G401 (cell line): Measurements from ENCODE around the gene ZNF557. TPM values are rescaled to one million over a fixed set of nuclear protein-coding genes. Genes with fewer than 3 reads are reported as not detected.

Experiments used
- DNase-seq: peaks from one replicate; pipeline ENCODE4 v3.0.0-alpha.2; 2015; ENCODE audit warnings: low spot score
- in situ Hi-C: cut with HindIII; loops from 2 replicates; pipeline ENCODE4 v1.10.0; 2016; ENCODE audit warnings: low sequenced_read_pairs, mixed read lengths
- total RNA-seq: library from RNA; depleted of rRNA; stranded (reverse); fragments of >200 nt; shearing (Covaris generic); gene quantifications from 2 replicates; pipeline ENCODE4 v1.2.3, GENCODE V29; 2014; rRNA removed

The ZNF557 gene
- total RNA-seq, 1 experiment from 2014 or later: 14.6 TPM

GRCh38 chr19:7117248-7117647, 47.7 kb downstream of the ZNF557 start:
- no peak for DNase-seq
- in situ Hi-C loops: no loop called here

- in situ Hi-C loops: no loop called here
These were observed 50.1 kb downstream of the ZNF557 start for GRCh38 chr19:7119582-7119981.

GRCh38 chr19:7120499-7120898, 51.0 kb downstream of the ZNF557 start:
- in situ Hi-C loops: no loop called here

More at GRCh38 chr19:7119582-7119981, 50.1 kb downstream of the ZNF557 start:
- no peak for DNase-seq

GRCh38 chr19:7122701-7123100, 53.2 kb downstream of the ZNF557 start:
- DNase-seq: no peak
- in situ Hi-C loops: no loop called here

More at GRCh38 chr19:7120499-7120898, 51.0 kb downstream of the ZNF557 start:
- DNase-seq: no peak

GRCh38 chr19:7124782-7125181, 55.3 kb downstream of the ZNF557 start:
- DNase-seq: no peak
- in situ Hi-C loops: no loop called here

- in situ Hi-C loops: no loop called here
- DNase-seq: no peak
These were observed 55.7 kb downstream of the ZNF557 start for GRCh38 chr19:7125221-7125620.

- in situ Hi-C loops: no loop called here
- DNase-seq: no peak
These were observed 56.6 kb downstream of the ZNF557 start for GRCh38 chr19:7126132-7126531.

- in situ Hi-C loops: no loop called here
These were observed 60.5 kb downstream of the ZNF557 start for GRCh38 chr19:7130043-7130442.

GRCh38 chr19:7132054-7132453, 62.6 kb downstream of the ZNF557 start:
- DNase-seq: no peak
- in situ Hi-C loops: no loop called here

More at GRCh38 chr19:7130043-7130442, 60.5 kb downstream of the ZNF557 start:
- no peak for DNase-seq

- no peak for DNase-seq
- in situ Hi-C loops: no loop called here
These were observed 67.6 kb downstream of the ZNF557 start for GRCh38 chr19:7137120-7137519.

Other genes starting within 250 kb of the ZNF557 start
- gene ADGRE1, start 182.1 kb upstream of the ZNF557 start, total RNA-seq: not detected in 2 replicates
- gene MBD3L2B, start 48.3 kb upstream of the ZNF557 start, total RNA-seq: 11.6 TPM in 1 of 2 replicates, not detected in the other
- gene MBD3L5, start 39.1 kb upstream of the ZNF557 start, total RNA-seq: not detected in 2 replicates
- gene MBD3L4, start 29.5 kb upstream of the ZNF557 start, total RNA-seq: not detected in 2 replicates
- gene MBD3L2, start 20.4 kb upstream of the ZNF557 start, total RNA-seq: 2.3 and 9.6 TPM in 2 replicates
- 2.6 TPM in 1 of 2 replicates, not detected in the other for gene MBD3L3, start 11.0 kb upstream of the ZNF557 start, total RNA-seq
- gene INSR, start 224.7 kb downstream of the ZNF557 start, total RNA-seq: 10.2 and 10.7 TPM in 2 replicates